ENCODE data around the gene TMC3.

DNA sequence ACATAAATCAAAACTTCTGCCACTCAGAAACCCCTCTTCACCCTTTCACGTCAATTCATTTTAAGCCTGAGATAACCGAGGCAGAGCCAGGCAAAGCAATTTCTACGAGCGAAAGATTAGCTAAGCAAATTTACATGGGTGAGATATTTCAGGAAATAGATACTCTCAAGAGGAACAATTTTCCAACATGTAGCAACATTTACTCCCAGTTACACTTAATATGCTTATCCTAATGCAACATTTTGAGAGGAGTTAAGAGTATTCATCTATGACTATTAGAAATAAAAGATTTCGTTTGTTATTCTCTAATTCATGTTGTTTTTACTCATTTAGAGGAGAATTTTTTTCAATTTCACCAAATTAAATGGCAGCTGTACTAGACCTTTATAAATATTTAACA is 837 bp downstream of the TMC3 start:
- TF ChIP-seq, protein P1, sequence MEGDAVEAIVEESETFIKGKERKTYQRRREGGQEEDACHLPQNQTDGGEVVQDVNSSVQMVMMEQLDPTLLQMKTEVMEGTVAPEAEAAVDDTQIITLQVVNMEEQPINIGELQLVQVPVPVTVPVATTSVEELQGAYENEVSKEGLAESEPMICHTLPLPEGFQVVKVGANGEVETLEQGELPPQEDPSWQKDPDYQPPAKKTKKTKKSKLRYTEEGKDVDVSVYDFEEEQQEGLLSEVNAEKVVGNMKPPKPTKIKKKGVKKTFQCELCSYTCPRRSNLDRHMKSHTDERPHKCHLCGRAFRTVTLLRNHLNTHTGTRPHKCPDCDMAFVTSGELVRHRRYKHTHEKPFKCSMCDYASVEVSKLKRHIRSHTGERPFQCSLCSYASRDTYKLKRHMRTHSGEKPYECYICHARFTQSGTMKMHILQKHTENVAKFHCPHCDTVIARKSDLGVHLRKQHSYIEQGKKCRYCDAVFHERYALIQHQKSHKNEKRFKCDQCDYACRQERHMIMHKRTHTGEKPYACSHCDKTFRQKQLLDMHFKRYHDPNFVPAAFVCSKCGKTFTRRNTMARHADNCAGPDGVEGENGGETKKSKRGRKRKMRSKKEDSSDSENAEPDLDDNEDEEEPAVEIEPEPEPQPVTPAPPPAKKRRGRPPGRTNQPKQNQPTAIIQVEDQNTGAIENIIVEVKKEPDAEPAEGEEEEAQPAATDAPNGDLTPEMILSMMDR (IDR thresholded peaks at IDR 0.05), result no peak
- TF ChIP-seq POLR2A (IDR thresholded peaks at IDR 0.05) (no peak), EP300 (IDR thresholded peaks at IDR 0.05) (no peak)
